ENCODE measurements around the gene IGFBP4.

The IGFBP4 gene

DNA sequence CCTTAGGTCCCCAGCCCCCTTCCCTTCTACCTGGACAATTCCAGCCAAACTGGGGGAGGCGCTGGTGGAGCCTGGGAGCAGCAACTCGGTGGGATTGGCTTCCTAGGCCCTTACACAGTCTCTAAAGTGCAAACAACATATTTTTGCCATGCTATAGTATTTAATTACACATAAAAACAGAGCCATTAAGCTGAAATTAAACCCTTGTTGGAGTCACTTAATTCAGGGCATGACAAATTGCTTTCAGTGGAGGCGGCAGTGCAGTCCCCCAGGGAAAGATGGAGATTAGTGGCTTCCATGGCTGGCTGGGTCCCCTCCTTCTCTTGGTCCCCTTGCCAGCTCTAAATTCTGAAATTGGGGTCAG lies 17.3 kb downstream of the IGFBP4 start:
- no peak overlapping the region for H3K4me3 ChIP-seq (ENCODE audit: low read depth, low read length)
- TF ChIP-seq, protein P1, sequence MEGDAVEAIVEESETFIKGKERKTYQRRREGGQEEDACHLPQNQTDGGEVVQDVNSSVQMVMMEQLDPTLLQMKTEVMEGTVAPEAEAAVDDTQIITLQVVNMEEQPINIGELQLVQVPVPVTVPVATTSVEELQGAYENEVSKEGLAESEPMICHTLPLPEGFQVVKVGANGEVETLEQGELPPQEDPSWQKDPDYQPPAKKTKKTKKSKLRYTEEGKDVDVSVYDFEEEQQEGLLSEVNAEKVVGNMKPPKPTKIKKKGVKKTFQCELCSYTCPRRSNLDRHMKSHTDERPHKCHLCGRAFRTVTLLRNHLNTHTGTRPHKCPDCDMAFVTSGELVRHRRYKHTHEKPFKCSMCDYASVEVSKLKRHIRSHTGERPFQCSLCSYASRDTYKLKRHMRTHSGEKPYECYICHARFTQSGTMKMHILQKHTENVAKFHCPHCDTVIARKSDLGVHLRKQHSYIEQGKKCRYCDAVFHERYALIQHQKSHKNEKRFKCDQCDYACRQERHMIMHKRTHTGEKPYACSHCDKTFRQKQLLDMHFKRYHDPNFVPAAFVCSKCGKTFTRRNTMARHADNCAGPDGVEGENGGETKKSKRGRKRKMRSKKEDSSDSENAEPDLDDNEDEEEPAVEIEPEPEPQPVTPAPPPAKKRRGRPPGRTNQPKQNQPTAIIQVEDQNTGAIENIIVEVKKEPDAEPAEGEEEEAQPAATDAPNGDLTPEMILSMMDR (IDR thresholded peaks at IDR 0.05; ENCODE audit: borderline replicate concordance, insufficient read depth, low read depth, low read length) = no peak

DNA sequence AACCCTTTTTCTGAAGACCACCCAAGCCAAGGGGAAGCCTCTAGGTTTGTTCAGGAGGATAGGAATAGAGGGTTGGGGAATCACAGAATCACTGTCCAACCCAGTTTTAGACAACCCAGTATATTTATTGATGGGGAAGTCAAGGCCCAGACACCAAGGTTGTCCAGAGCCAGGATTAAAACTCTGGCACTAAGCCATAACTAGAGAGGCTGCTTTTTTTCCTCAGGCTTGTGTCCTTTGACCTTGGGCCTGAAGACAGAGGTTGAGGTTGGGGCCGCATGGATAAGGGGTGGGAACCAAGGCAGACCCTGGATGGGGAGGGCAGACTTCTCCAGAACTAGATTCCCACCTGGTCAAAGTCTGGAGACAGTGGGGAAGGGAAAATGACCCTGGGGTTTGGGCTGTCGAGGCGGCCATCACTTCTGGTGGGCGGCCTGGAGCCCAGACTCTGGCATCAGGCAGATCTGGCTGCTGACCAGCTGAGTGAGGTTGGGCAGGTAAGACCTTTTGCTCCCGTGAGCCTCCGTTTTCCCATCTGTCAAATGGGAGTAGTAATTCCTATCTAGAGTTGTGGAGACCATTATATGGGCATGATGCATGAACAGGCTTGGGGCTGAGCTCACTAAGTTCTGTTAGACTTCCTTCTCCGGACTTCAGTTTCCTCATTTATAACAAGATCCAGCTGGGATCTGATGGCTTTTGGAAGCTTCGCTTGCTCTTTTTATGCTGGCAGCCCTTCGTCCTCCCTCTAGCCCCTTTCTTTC lies 17.9 kb downstream of the IGFBP4 start:
- TF ChIP-seq, protein P1 (IDR thresholded peaks at IDR 0.05; ENCODE audit: borderline replicate concordance, insufficient read depth, low read depth, low read length) = no peak
- H3K4me3 ChIP-seq (ENCODE audit: low read depth, low read length) = no peak overlapping the region

DNA sequence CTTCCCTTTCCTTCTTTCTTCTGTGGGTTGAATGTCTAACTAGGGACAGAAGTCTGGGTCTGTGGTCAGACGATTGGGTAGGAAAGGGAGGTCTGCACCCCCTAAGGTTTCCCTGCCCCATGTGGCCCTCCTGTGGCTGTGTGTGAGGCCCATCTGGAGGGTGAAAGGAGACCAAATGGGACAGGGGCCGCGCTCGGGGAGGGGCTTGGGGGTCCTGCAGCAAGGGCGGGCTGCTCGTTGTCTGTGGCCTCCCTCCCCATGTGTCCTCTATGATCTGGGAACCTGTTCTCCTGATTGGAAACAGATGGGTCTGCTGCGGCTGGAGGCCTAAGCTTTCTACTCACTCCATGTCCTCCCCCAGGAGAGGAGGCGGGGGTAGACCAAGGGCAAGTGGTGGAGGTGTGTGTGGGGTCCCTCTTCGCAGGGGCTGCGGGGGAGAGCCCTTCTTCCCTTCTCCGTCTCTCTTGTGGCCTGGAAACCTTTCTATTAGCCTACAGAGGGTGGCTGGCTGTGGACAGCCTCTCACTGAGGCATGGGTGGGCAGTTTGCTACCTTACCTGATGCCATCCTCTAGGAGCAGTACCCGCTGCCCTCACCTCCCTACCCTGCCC lies 18.6 kb downstream of the IGFBP4 start:
- TF ChIP-seq, protein P1 (IDR thresholded peaks at IDR 0.05; ENCODE audit: borderline replicate concordance, insufficient read depth, low read depth, low read length) = no peak
- H3K4me3 ChIP-seq (ENCODE audit: low read depth, low read length) = no peak overlapping the region

DNA sequence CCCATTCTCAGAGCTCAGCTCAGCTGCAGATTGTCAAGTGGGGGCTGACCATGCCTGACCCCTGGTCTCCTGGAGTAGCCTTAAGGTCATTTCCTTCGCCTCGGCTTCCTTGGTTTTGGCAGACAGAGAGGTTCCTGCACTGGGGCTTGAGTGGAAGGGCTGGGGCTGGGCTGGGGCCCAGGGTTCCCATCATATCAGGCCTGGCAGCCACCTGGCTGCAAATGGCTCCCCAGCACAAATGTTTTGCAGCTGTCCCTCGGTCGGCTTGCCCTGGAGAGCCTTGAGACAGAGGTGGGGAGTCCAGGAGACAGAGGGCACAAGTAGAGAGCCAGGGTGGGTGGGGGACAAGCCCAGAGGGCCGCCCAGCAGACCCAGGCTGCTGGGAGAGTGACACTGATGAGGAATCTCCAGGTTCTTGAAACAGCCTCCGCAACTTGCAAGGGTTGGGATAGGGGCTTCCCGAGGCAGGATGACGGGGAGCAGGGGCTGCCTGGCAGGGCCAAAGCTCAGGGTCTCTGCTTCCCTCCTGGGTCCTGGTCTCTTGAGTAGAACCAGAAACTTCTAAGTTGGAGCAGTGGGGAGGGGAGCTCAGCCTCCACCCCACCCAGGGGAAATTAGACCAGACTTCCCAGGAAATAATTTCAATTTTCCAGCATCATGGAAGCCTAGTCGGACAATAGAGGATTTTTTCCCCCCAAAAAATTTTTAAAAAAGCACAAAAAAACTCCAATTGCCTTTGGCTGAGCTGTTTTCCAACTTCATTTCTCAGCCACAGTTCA lies 19.3 kb downstream of the IGFBP4 start:
- TF ChIP-seq, protein P1 (IDR thresholded peaks at IDR 0.05; ENCODE audit: borderline replicate concordance, insufficient read depth, low read depth, low read length) = no peak
- H3K4me3 ChIP-seq (ENCODE audit: low read depth, low read length) = no peak overlapping the region

DNA sequence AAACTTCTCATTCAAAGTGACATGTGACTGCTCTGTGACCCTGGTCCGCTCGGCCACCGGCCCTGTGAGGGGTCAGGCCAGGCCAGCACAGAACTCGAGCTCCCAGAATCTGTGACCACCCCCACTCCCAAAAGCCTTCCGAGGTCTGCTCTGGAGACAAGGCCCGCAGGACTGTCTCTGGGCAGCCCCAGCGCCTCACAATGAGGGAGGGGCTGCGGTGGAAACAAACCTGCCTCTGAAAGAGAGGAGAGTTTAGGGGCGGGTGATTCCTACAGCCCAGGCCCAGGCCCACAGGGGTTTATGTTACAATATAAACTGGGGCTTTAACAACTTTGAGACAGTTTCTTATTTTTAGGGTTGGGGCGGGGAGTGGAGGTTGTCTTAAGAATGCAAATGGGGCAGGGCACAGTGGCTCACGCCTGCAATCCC lies 19.9 kb downstream of the IGFBP4 start:
- TF ChIP-seq, protein P1 (IDR thresholded peaks at IDR 0.05; ENCODE audit: borderline replicate concordance, insufficient read depth, low read depth, low read length) = no peak
- no peak overlapping the region for H3K4me3 ChIP-seq (ENCODE audit: low read depth, low read length)

DNA sequence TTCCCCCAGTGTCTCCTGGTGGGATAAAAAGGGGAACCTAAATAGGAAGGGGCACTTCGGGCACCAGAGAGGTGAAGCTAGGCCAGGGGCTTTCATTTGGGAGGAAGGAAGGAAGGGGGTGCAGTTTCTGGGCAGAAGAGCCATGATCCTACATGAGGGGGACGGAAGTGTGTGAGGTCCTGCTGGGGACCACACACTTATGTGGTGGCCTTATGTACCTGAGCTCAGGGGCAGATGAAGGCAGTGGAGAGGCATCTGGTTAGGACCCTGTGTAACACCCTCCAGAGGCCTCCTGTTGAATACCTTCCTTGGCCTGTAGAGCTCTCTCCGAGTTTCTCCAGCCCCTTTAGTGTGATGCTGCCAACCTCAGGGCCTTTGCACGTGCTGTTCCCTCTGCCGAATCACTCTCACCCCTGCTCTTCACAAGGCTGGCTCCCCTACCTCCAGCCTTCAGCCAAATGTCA lies 21.2 kb downstream of the IGFBP4 start:
- TF ChIP-seq, protein P1 (IDR thresholded peaks at IDR 0.05; ENCODE audit: borderline replicate concordance, insufficient read depth, low read depth, low read length) = no peak

More for the DNA sequence above, 21.2 kb downstream of the IGFBP4 start:
- H3K4me3 ChIP-seq (ENCODE audit: low read depth, low read length) = no peak overlapping the region
